HEK293 (cell line): ENCODE results near the gene SPEM1.

Experiments
- CTCF ChIP-seq: fragments of 450-650 bp; formaldehyde crosslinking; IDR thresholded peaks from 2 replicates; pipeline ENCODE4 v1.5.1; 2016; ENCODE audit warnings: missing biosample characterization, missing genetic modification characterization
- HOXC10 ChIP-seq: sonication (generic); formaldehyde crosslinking; IDR thresholded peaks from 2 replicates; pipeline ENCODE4 v1.8.1; 2023; ENCODE audit warnings: mild to moderate bottlenecking, missing genetic modification reagents
- KLF9 ChIP-seq: fragments of 450-650 bp; formaldehyde crosslinking; IDR thresholded peaks from 2 replicates; pipeline ENCODE4 v1.5.1; 2016; ENCODE audit warnings: missing biosample characterization, missing genetic modification characterization, low read depth
- PRDM1 ChIP-seq: fragments of 450-650 bp; formaldehyde crosslinking; IDR thresholded peaks from 2 replicates; pipeline ENCODE4; 2016; ENCODE audit warnings: missing biosample characterization, missing genetic modification characterization
- PRDM4 ChIP-seq: fragments of 450-650 bp; formaldehyde crosslinking; IDR thresholded peaks from 2 replicates; pipeline ENCODE4 v1.5.1; 2017; ENCODE audit warnings: missing biosample characterization, missing genetic modification characterization
- YY2 ChIP-seq: fragments of 450-650 bp; formaldehyde crosslinking; IDR thresholded peaks from 2 replicates; pipeline ENCODE4 v1.5.1; 2016; ENCODE audit warnings: missing biosample characterization, missing genetic modification characterization
- ZBTB1 ChIP-seq: fragments of 450-650 bp; formaldehyde crosslinking; IDR thresholded peaks from 2 replicates; pipeline ENCODE4 v1.5.1; 2016; ENCODE audit warnings: missing biosample characterization, missing genetic modification characterization
- ZNF221 ChIP-seq: fragments of 450-650 bp; formaldehyde crosslinking; IDR thresholded peaks from 2 replicates; pipeline ENCODE4 v1.5.1; 2017; ENCODE audit warnings: missing biosample characterization, missing genetic modification characterization, borderline replicate concordance
- ZNF239 ChIP-seq: fragments of 450-650 bp; formaldehyde crosslinking; IDR thresholded peaks from 2 replicates; pipeline ENCODE4 v1.5.1; 2016; ENCODE audit warnings: missing biosample characterization, missing genetic modification characterization
- ZNF324 ChIP-seq: fragments of 450-650 bp; formaldehyde crosslinking; IDR thresholded peaks from 2 replicates; pipeline ENCODE4 v1.5.1; 2016; ENCODE audit warnings: missing biosample characterization, missing genetic modification characterization
- ZNF350 ChIP-seq: fragments of 450-650 bp; formaldehyde crosslinking; IDR thresholded peaks from 2 replicates; pipeline ENCODE4 v1.5.0; 2017; ENCODE audit warnings: missing biosample characterization, mild to moderate bottlenecking, missing genetic modification characterization
- ZNF366 ChIP-seq: fragments of 450-650 bp; formaldehyde crosslinking; conservative IDR thresholded peaks from 2 replicates; pipeline ENCODE4 v1.5.1; 2016; ENCODE audit warnings: missing biosample characterization, missing genetic modification characterization
- ZNF416 ChIP-seq: fragments of 450-650 bp; formaldehyde crosslinking; IDR thresholded peaks from 2 replicates; pipeline ENCODE4 v1.5.1; 2016; ENCODE audit warnings: missing biosample characterization, missing genetic modification characterization
- ZNF555 ChIP-seq: fragments of 450-650 bp; formaldehyde crosslinking; conservative IDR thresholded peaks from 2 replicates; pipeline ENCODE4 v1.5.1; 2017; ENCODE audit warnings: missing biosample characterization, mild to moderate bottlenecking, missing genetic modification characterization, inconsistent platforms
- ZNF561 ChIP-seq: fragments of 450-650 bp; IDR thresholded peaks from 2 replicates; pipeline ENCODE4 v1.5.1; 2018; ENCODE audit warnings: missing biosample characterization, missing genetic modification characterization, borderline replicate concordance
- ZNF580 ChIP-seq: fragments of 450-650 bp; formaldehyde crosslinking; IDR thresholded peaks from 2 replicates; pipeline ENCODE4 v1.5.1; 2016; ENCODE audit warnings: missing biosample characterization, missing genetic modification characterization
- ZNF610 ChIP-seq: fragments of 450-650 bp; formaldehyde crosslinking; IDR thresholded peaks from 2 replicates; pipeline ENCODE4 v1.5.1; 2016; ENCODE audit warnings: missing biosample characterization, missing genetic modification characterization, borderline replicate concordance
- ZNF621 ChIP-seq: fragments of 450-650 bp; formaldehyde crosslinking; IDR thresholded peaks from 2 replicates; pipeline ENCODE4 v1.5.1; 2017; ENCODE audit warnings: missing biosample characterization, missing genetic modification characterization
- ZNF629 ChIP-seq: fragments of 450-650 bp; formaldehyde crosslinking; IDR thresholded peaks from 2 replicates; pipeline ENCODE4 v1.5.1; 2017; ENCODE audit warnings: missing biosample characterization, missing genetic modification characterization
- ZNF664 ChIP-seq: fragments of 450-650 bp; formaldehyde crosslinking; IDR thresholded peaks from 2 replicates; pipeline ENCODE4 v1.5.1; 2016; ENCODE audit warnings: missing biosample characterization, missing genetic modification characterization
- ZNF792 ChIP-seq: fragments of 450-650 bp; formaldehyde crosslinking; IDR thresholded peaks from 2 replicates; pipeline ENCODE4 v1.5.1; 2016; ENCODE audit warnings: missing biosample characterization, missing genetic modification characterization
- ZSCAN16 ChIP-seq: fragments of 450-650 bp; formaldehyde crosslinking; IDR thresholded peaks from 2 replicates; pipeline ENCODE4 v1.5.1; 2016; ENCODE audit warnings: missing biosample characterization, missing genetic modification characterization
- TF ChIP-seq, protein P1 (sequence below): fragments of 450-650 bp; formaldehyde crosslinking; IDR thresholded peaks from 2 replicates; pipeline ENCODE4 v1.5.1; 2016; ENCODE audit warnings: missing biosample characterization, missing genetic modification characterization, borderline replicate concordance
- TF ChIP-seq, protein P2 (sequence below): fragments of 450-650 bp; formaldehyde crosslinking; IDR thresholded peaks from 2 replicates; pipeline ENCODE4 v1.5.1; 2016; ENCODE audit warnings: missing biosample characterization, missing genetic modification characterization
- TF ChIP-seq, protein P3 (sequence below): fragments of 450-650 bp; formaldehyde crosslinking; IDR thresholded peaks from 2 replicates; pipeline ENCODE4 v1.5.1; 2016; ENCODE audit warnings: missing biosample characterization, missing genetic modification characterization
- TF ChIP-seq, protein P4 (sequence below): fragments of 450-650 bp; formaldehyde crosslinking; IDR thresholded peaks from 2 replicates; pipeline ENCODE4 v1.5.1; 2017; ENCODE audit warnings: missing biosample characterization, missing genetic modification characterization

Gene SPEM1

GRCh38 chr17:7403727-7403976, 16.5 kb upstream of the SPEM1 start (continued):
- TF ChIP-seq, protein P1, sequence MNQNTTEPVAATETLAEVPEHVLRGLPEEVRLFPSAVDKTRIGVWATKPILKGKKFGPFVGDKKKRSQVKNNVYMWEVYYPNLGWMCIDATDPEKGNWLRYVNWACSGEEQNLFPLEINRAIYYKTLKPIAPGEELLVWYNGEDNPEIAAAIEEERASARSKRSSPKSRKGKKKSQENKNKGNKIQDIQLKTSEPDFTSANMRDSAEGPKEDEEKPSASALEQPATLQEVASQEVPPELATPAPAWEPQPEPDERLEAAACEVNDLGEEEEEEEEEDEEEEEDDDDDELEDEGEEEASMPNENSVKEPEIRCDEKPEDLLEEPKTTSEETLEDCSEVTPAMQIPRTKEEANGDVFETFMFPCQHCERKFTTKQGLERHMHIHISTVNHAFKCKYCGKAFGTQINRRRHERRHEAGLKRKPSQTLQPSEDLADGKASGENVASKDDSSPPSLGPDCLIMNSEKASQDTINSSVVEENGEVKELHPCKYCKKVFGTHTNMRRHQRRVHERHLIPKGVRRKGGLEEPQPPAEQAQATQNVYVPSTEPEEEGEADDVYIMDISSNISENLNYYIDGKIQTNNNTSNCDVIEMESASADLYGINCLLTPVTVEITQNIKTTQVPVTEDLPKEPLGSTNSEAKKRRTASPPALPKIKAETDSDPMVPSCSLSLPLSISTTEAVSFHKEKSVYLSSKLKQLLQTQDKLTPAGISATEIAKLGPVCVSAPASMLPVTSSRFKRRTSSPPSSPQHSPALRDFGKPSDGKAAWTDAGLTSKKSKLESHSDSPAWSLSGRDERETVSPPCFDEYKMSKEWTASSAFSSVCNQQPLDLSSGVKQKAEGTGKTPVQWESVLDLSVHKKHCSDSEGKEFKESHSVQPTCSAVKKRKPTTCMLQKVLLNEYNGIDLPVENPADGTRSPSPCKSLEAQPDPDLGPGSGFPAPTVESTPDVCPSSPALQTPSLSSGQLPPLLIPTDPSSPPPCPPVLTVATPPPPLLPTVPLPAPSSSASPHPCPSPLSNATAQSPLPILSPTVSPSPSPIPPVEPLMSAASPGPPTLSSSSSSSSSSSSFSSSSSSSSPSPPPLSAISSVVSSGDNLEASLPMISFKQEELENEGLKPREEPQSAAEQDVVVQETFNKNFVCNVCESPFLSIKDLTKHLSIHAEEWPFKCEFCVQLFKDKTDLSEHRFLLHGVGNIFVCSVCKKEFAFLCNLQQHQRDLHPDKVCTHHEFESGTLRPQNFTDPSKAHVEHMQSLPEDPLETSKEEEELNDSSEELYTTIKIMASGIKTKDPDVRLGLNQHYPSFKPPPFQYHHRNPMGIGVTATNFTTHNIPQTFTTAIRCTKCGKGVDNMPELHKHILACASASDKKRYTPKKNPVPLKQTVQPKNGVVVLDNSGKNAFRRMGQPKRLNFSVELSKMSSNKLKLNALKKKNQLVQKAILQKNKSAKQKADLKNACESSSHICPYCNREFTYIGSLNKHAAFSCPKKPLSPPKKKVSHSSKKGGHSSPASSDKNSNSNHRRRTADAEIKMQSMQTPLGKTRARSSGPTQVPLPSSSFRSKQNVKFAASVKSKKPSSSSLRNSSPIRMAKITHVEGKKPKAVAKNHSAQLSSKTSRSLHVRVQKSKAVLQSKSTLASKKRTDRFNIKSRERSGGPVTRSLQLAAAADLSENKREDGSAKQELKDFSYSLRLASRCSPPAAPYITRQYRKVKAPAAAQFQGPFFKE: no peak
- TF ChIP-seq PRDM4 (tag by site-specific recombination) (no peak), HOXC10 (no peak), KLF9 (tag by site-specific recombination) (no peak), ZNF350 (no peak), CTCF (no peak), ZBTB1 (tag by site-specific recombination) (no peak), ZNF555 (tag by site-specific recombination) (no peak), ZSCAN16 (tag by site-specific recombination) (no peak), ZNF792 (no peak), PRDM1 (tag by site-specific recombination) (no peak), ZNF580 (no peak), ZNF416 (tag by site-specific recombination) (no peak), ZNF239 (no peak), ZNF629 (tag by site-specific recombination) (no peak), ZNF324 (no peak), ZNF366 (no peak), ZNF610 (tag by site-specific recombination) (0 out of 2 replicates have a peak, but pooled peaks have one; percentile 14), YY2 (tag by site-specific recombination) (peak; percentile 42; the same call in 1 of the 2 replicates), ZNF221 (tag by site-specific recombination) (no peak), ZNF664 (tag by site-specific recombination) (no peak), ZNF621 (tag by site-specific recombination) (no peak), ZNF561 (tag by site-specific recombination) (no peak; the same call in 1 of the 2 replicates)
- TF ChIP-seq, protein P2, sequence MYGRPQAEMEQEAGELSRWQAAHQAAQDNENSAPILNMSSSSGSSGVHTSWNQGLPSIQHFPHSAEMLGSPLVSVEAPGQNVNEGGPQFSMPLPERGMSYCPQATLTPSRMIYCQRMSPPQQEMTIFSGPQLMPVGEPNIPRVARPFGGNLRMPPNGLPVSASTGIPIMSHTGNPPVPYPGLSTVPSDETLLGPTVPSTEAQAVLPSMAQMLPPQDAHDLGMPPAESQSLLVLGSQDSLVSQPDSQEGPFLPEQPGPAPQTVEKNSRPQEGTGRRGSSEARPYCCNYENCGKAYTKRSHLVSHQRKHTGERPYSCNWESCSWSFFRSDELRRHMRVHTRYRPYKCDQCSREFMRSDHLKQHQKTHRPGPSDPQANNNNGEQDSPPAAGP (tag by site-specific recombination): no peak
- TF ChIP-seq, protein P3, sequence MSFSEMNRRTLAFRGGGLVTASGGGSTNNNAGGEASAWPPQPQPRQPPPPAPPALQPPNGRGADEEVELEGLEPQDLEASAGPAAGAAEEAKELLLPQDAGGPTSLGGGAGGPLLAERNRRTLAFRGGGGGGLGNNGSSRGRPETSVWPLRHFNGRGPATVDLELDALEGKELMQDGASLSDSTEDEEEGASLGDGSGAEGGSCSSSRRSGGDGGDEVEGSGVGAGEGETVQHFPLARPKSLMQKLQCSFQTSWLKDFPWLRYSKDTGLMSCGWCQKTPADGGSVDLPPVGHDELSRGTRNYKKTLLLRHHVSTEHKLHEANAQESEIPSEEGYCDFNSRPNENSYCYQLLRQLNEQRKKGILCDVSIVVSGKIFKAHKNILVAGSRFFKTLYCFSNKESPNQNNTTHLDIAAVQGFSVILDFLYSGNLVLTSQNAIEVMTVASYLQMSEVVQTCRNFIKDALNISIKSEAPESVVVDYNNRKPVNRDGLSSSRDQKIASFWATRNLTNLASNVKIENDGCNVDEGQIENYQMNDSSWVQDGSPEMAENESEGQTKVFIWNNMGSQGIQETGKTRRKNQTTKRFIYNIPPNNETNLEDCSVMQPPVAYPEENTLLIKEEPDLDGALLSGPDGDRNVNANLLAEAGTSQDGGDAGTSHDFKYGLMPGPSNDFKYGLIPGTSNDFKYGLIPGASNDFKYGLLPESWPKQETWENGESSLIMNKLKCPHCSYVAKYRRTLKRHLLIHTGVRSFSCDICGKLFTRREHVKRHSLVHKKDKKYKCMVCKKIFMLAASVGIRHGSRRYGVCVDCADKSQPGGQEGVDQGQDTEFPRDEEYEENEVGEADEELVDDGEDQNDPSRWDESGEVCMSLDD (tag by site-specific recombination): no peak
- TF ChIP-seq, protein P4, sequence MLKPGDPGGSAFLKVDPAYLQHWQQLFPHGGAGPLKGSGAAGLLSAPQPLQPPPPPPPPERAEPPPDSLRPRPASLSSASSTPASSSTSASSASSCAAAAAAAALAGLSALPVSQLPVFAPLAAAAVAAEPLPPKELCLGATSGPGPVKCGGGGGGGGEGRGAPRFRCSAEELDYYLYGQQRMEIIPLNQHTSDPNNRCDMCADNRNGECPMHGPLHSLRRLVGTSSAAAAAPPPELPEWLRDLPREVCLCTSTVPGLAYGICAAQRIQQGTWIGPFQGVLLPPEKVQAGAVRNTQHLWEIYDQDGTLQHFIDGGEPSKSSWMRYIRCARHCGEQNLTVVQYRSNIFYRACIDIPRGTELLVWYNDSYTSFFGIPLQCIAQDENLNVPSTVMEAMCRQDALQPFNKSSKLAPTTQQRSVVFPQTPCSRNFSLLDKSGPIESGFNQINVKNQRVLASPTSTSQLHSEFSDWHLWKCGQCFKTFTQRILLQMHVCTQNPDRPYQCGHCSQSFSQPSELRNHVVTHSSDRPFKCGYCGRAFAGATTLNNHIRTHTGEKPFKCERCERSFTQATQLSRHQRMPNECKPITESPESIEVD (tag by site-specific recombination): no peak
